ENCODE data around the gene FGFR2.

GRCh38 chr10:121618906-121619305 is 20.7 kb upstream of the FGFR2 start:
- TF ChIP-seq MAFK (IDR thresholded peaks at IDR 0.05; ENCODE audit: low read depth, low read length) (no peak), CTCF (conservative IDR thresholded peaks at IDR 0.05; ENCODE audit: low read depth, low read length) (no peak), POLR2A (IDR thresholded peaks at IDR 0.05; ENCODE audit: low read depth, low read length) (no peak), NFE2L2 (IDR thresholded peaks at IDR 0.05; ENCODE audit: low read depth, low read length) (no peak), RFX5 (IDR thresholded peaks at IDR 0.05; ENCODE audit: low read depth, low read length) (no peak), MXI1 (IDR thresholded peaks at IDR 0.05; ENCODE audit: borderline replicate concordance, low read depth, low read length) (no peak), RAD21 (IDR thresholded peaks at IDR 0.05; ENCODE audit: low read length) (no peak), MAZ (IDR thresholded peaks at IDR 0.05; ENCODE audit: borderline replicate concordance, low read depth, low read length) (no peak), SMC3 (IDR thresholded peaks at IDR 0.05; ENCODE audit: low read depth, low read length) (no peak), CEBPB (IDR thresholded peaks at IDR 0.05; ENCODE audit: low read depth, low read length) (no peak), FOS (IDR thresholded peaks at IDR 0.05; ENCODE audit: low read depth, low read length) (no peak), CHD1 (IDR thresholded peaks at IDR 0.05; ENCODE audit: low read depth, low read length) (no peak), ELK1 (IDR thresholded peaks at IDR 0.05; ENCODE audit: borderline replicate concordance, low read depth, low read length) (no peak), RCOR1 (IDR thresholded peaks at IDR 0.05; ENCODE audit: insufficient replicate concordance, low read length) (no peak)

Data from IMR-90 (cell line).